Measurements from ENCODE around the gene CFAP61. TPM values are rescaled to one million over a fixed set of nuclear protein-coding genes. Genes with fewer than 3 reads are reported as not detected.

Gene CFAP61
- polyA plus RNA-seq, 1 of the 3 experiments (the other 2 are of a cell fraction) = 0.26 TPM

- TF ChIP-seq CTCF (IDR thresholded peaks at IDR 0.05) = no peak
- TF ChIP-seq GATA2 (CRISPR knock-in tag; IDR thresholded peaks at IDR 0.05) = no peak
- no peak for TF ChIP-seq FOSL2 (IDR thresholded peaks at IDR 0.05; ENCODE audit: borderline replicate concordance, low read depth)
- TF ChIP-seq RFX5 (IDR thresholded peaks at IDR 0.05; ENCODE audit: low read length) = no peak
- TF ChIP-seq, protein P1, sequence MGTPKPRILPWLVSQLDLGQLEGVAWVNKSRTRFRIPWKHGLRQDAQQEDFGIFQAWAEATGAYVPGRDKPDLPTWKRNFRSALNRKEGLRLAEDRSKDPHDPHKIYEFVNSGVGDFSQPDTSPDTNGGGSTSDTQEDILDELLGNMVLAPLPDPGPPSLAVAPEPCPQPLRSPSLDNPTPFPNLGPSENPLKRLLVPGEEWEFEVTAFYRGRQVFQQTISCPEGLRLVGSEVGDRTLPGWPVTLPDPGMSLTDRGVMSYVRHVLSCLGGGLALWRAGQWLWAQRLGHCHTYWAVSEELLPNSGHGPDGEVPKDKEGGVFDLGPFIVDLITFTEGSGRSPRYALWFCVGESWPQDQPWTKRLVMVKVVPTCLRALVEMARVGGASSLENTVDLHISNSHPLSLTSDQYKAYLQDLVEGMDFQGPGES (IDR thresholded peaks at IDR 0.05; ENCODE audit: low read depth, low read length) = no peak
- no peak for TF ChIP-seq TAF1 (IDR thresholded peaks at IDR 0.05; ENCODE audit: borderline replicate concordance, low read depth, low read length)
- TF ChIP-seq, protein P2, sequence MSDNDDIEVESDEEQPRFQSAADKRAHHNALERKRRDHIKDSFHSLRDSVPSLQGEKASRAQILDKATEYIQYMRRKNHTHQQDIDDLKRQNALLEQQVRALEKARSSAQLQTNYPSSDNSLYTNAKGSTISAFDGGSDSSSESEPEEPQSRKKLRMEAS (IDR thresholded peaks at IDR 0.05; ENCODE audit: low read depth) = no peak
- no peak for TF ChIP-seq NFIC (IDR thresholded peaks at IDR 0.05; ENCODE audit: borderline replicate concordance)
- TF ChIP-seq FOXM1 (IDR thresholded peaks at IDR 0.05; ENCODE audit: low read depth) = no peak
- TF ChIP-seq FOXJ3 (CRISPR knock-in tag; IDR thresholded peaks at IDR 0.05) = no peak
- TF ChIP-seq TCF12 (IDR thresholded peaks at IDR 0.05) = no peak
- TF ChIP-seq USF1 (IDR thresholded peaks at IDR 0.05; ENCODE audit: borderline replicate concordance, low read depth) = no peak
These were observed 21.6 kb downstream of the CFAP61 start (continued) for GRCh38 chr20:20073801-20074371.

GRCh38 chr20:20075032-20075431 lies 22.7 kb downstream of the CFAP61 start:
- Histone ChIP-seq H3K4me3 (ENCODE audit: low read depth in 2 of 2, low read length in 1 of 2) (no peak overlapping the region), H3K9me2 (no peaks in the 10 kb centered on the region), H4K20me1 (ENCODE audit: insufficient read depth) (no peaks in the 10 kb centered on the region), H3K9me3 (no peaks in the 10 kb centered on the region), H3K36me3 (replicated peaks in 1 of 2; ENCODE audit: control insufficient read depth in 1 of 2, insufficient read depth in 2 of 2, low read length in 1 of 2) (no peaks in the 10 kb centered on the region), H3K79me2 (ENCODE audit: insufficient read depth) (no peaks in the 10 kb centered on the region), H3F3A (replicated peaks; ENCODE audit: insufficient read depth) (no peaks in the 10 kb centered on the region), H3K27me3 (ENCODE audit: insufficient read depth) (no peaks in the 10 kb centered on the region), H2AFZ (ENCODE audit: low read depth) (no peak overlapping the region), H3K4me2 (no peak overlapping the region), H3K4me1 (ENCODE audit: control insufficient read depth in 1 of 2, insufficient read depth in 2 of 2, low read depth in 1 of 2, low read length in 1 of 2) (no peaks in the 10 kb centered on the region; a peak in 1 of 4 replicates), H3K27ac (ENCODE audit: low read depth in 2 of 2, low read length in 1 of 2) (no peak overlapping the region), H3K9ac (no peak overlapping the region)
- ChIA-PET CTCF (interaction anchor here (1.2 to 1.3 kb wide), 2 partner anchors 8 to 520 kb away, joined by 4 to 6 read pairs; no protein-coding TSS in a partner anchor), POLR2A (no interaction called here)
- no peak for DNase-seq
- TF ChIP-seq EZH2phosphoT487 (IDR thresholded peaks at IDR 0.05; ENCODE audit: borderline replicate concordance, low read depth) = no peak
- no peak for TF ChIP-seq TAF1 (IDR thresholded peaks at IDR 0.05; ENCODE audit: borderline replicate concordance, low read depth, low read length)
- TF ChIP-seq NFIC (IDR thresholded peaks at IDR 0.05; ENCODE audit: borderline replicate concordance) = no peak
- no peak for TF ChIP-seq RAD21 (IDR thresholded peaks at IDR 0.05; ENCODE audit: low read length)
- TF ChIP-seq FOXJ3 (CRISPR knock-in tag; IDR thresholded peaks at IDR 0.05) = no peak
- TF ChIP-seq SIN3A (IDR thresholded peaks at IDR 0.05; ENCODE audit: borderline replicate concordance, low read depth, low read length) = no peak
- no peak for TF ChIP-seq SMC3 (IDR thresholded peaks at IDR 0.05; ENCODE audit: low read depth, low read length)
- no peak for TF ChIP-seq FOSL2 (IDR thresholded peaks at IDR 0.05; ENCODE audit: borderline replicate concordance, low read depth)
- TF ChIP-seq TEAD4 (IDR thresholded peaks at IDR 0.05; ENCODE audit: borderline replicate concordance, insufficient read depth) = no peak
- no peak for TF ChIP-seq FOXM1 (IDR thresholded peaks at IDR 0.05; ENCODE audit: low read depth)
- no peak for TF ChIP-seq TCF12 (IDR thresholded peaks at IDR 0.05)
- no peak for TF ChIP-seq MXI1 (IDR thresholded peaks at IDR 0.05; ENCODE audit: low read depth, low read length)
- TF ChIP-seq JUND (IDR thresholded peaks at IDR 0.05) = no peak
- 43% methylated on average over 4 of the region's 4 CpGs for WGBS (ENCODE audit: low lambda C conversion rate)
